Sciatic nerve (tissue), 2 donors: ENCODE data around the gene NFASC. TPM values are rescaled to one million over a fixed set of nuclear protein-coding genes. Genes with fewer than 3 reads are reported as not detected.

Experiments used
- ATAC-seq: fragments of 200-7000 bp; cut with Tn5 transposase; one replicate; pipeline ENCODE4 v1.9.1; 2020; ENCODE audit warnings: mild to moderate bottlenecking, moderate library complexity
- DNase-seq: peaks from one replicate; pipeline ENCODE4 v3.0.0-alpha.2; 2020; ENCODE audit warnings: low spot score
- intact Hi-C: fragments of 100-400 bp; cut with DNase I; formaldehyde crosslinking; loops from one replicate; pipeline ENCODE4 v1.14.2; 2022
- total RNA-seq: library from RNA; stranded (reverse); fragmentation: NEBNext Ultra II Directional; extraction: Animal tissue kit (Norgen Biotek cat#: 25700); gene quantifications from one replicate; pipeline ENCODE4 v1.2.1, GENCODE V29; 2021
- donor health status: DM: no; HTN: no; CAD: no.
- donor health status: DM: no; HTN: no; CAD: no.

The NFASC gene
- total RNA-seq, 1 donor from 2014 or later = 140 TPM

GRCh38 chr1:204941421-204942338 lies 71.0 kb downstream of the NFASC start:
- intact Hi-C loops = loop anchor here (10.0 kb wide), 1 partner anchor 117 kb away; no protein-coding TSS in a partner anchor
- ATAC-seq = peak; percentile 83
- peak; percentile 84 for DNase-seq

GRCh38 chr1:204943495-204943894 lies 72.8 kb downstream of the NFASC start:
- intact Hi-C loops = loop anchor here (10.0 kb wide), 1 partner anchor 119 kb away; no protein-coding TSS in a partner anchor
- ATAC-seq (no peak), DNase-seq (no peak)

DNA sequence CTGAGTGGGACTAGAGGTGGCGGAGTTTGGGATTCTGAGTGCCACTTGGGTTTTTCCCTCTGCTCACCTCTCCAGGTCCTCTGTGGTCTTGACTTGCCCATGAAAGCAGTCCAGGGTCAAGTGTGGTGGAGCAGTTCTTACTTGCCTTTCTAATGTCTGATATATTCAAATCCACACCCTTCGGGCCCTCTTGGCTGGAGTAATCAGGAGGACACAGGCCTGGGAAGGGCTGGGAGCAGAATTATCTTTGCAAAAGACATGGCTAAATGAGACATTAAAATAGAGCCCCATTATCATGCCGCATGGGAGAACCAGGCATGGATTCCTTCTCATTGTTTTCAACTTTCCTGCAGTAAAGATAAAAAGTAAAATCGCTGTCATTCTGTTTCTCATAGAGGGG lies 74.0 kb downstream of the NFASC start:
- no peak for ATAC-seq

GRCh38 chr1:204945565-204945977 lies 74.9 kb downstream of the NFASC start:
- ATAC-seq (no peak), DNase-seq (no peak)
- intact Hi-C loops = loop anchor here (10.0 kb wide), 1 partner anchor 121 kb away; no protein-coding TSS in a partner anchor

More for the DNA sequence above, 74.0 kb downstream of the NFASC start:
- DNase-seq = no peak
- intact Hi-C loops = loop anchor here (10.0 kb wide), 1 partner anchor 120 kb away; no protein-coding TSS in a partner anchor

- ATAC-seq = no peak
- intact Hi-C loops = loop anchor here (10.0 kb wide), 1 partner anchor 122 kb away; no protein-coding TSS in a partner anchor
- DNase-seq = no peak
Measured at GRCh38 chr1:204946640-204947039, 76.0 kb downstream of the NFASC start.

DNA sequence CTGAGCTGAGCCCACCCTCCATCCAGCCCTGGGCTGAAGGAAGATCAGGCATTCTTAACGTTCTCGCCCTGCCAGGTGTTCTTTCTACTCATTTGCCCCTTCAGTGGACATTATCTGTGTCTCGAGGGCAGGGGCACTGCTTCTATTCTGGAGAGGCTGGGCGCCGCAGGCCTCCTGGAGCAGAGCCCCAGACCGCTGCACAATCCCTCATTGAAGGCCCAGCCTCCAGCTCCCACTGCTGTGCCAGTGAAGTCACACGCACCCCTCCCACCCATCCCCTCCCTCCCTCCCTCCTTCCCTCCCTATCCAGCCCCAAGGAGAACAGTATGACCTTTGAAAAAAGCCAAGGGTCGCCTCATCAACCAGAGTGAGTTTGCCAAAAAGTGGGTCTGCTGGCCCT lies 76.7 kb downstream of the NFASC start:
- DNase-seq (no peak), ATAC-seq (no peak)
- intact Hi-C loops = loop anchor here (10.0 kb wide), 1 partner anchor 123 kb away; no protein-coding TSS in a partner anchor

- ATAC-seq = no peak
- DNase-seq = no peak
- intact Hi-C loops = loop anchor here (10.0 kb wide), 1 partner anchor 123 kb away; no protein-coding TSS in a partner anchor
Measured at GRCh38 chr1:204947747-204948146, 77.1 kb downstream of the NFASC start.

GRCh38 chr1:204950353-204951001 lies 79.8 kb downstream of the NFASC start:
- intact Hi-C loops = loop anchor here (10.0 kb wide), 1 partner anchor 146 kb away; no protein-coding TSS in a partner anchor
- DNase-seq (no peak), ATAC-seq (peak; percentile 26)

- no peak for DNase-seq
- intact Hi-C loops = loop anchor here (10.0 kb wide), 1 partner anchor 154 kb away; no protein-coding TSS in a partner anchor
- ATAC-seq = no peak
Measured at GRCh38 chr1:204958317-204959307, 88.0 kb downstream of the NFASC start.

GRCh38 chr1:204959374-204959773 lies 88.7 kb downstream of the NFASC start:
- intact Hi-C loops = loop anchor here (10.0 kb wide), 1 partner anchor 155 kb away; no protein-coding TSS in a partner anchor
- DNase-seq = no peak
- no peak for ATAC-seq

GRCh38 chr1:204959836-204960235 lies 89.2 kb downstream of the NFASC start:
- intact Hi-C loops = loop anchor here (10.0 kb wide), 1 partner anchor 155 kb away; no protein-coding TSS in a partner anchor
- ATAC-seq (no peak), DNase-seq (no peak)

GRCh38 chr1:204960306-204961125 lies 89.9 kb downstream of the NFASC start:
- intact Hi-C loops = no loop called here
- ATAC-seq = no peak

GRCh38 chr1:204961765-204962419 lies 91.2 kb downstream of the NFASC start:
- no peak for ATAC-seq
- intact Hi-C loops = no loop called here

More at GRCh38 chr1:204960306-204961125, 89.9 kb downstream of the NFASC start:
- DNase-seq = no peak

DNA sequence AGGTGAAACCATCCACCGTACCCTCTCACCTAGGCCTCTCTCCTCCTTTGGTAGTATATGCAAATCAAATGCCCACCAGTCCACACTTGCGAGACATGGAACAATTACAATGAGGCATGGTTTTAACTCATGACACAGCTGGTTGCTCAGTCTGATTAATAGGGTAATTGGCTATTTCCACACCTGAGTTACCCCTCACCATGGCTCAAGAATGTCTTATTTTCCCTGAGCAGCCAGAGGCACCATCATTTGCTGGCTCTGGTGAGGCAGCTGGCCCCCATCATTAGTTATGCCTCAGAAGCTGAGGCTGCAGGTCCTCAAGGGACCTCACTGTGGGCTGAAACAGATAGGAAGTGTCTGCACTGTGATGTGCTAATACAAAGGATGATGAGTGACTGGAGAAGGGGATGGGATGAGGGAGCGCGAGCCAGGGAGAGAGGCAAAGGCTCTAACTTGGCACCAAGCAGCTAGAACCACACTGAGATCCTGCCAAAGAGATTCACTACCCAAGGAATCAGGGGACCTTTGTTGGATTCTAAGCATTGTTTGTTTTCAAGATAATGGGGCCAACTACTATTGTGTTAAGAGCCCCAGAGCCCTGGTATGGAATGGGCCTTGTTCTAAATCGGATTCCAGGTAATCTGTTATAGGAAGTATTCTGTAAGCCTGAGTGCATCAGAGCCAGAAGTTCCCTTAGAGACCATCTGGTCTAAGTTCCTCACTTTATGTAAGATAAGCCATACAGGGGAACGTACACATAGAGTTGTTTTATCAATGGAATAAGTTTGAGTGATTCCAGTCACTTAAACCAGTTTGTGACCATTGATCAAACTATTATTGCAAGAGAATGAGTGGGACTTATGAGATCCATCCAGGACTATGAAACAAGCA lies 92.3 kb downstream of the NFASC start:
- intact Hi-C loops = no loop called here
- DNase-seq (no peak), ATAC-seq (no peak)

More at GRCh38 chr1:204961765-204962419, 91.2 kb downstream of the NFASC start:
- DNase-seq = no peak

DNA sequence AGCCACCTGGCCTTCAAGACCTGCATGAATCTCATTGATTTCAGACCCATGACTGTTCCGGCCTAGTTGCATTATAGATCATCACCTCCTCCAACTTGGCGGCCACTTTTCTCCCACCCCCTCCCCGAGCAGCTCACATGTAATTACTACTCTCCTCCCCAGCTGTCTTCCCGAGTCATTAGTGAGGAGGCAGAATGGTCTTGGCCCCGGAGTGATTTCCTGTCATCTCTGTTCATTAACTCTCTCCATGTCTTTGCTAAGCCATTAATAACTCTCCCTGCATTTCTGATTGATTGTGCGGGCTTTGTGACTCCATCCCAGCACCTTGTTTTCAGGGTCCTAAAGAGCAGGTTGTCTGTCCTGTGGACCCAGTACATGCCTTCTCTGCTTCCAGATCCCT lies 96.8 kb downstream of the NFASC start:
- no peak for DNase-seq
- intact Hi-C loops = no loop called here
- ATAC-seq = no peak

- ATAC-seq (no peak), DNase-seq (no peak)
- intact Hi-C loops = no loop called here
Measured at GRCh38 chr1:204968135-204968534, 97.5 kb downstream of the NFASC start.
